GM12873 (cell line): Measurements from ENCODE around the gene ITGA4.

ENCODE experiments used
- CTCF ChIP-seq: IDR thresholded peaks from 2 replicates; pipeline ENCODE4 v1.5.1; 2012; ENCODE audit warnings: low read depth, mild to moderate bottlenecking, moderate library complexity, low read length, control low read depth; ENCODE audit not compliant: insufficient read depth; ENCODE audit errors: missing control alignments

The ITGA4 gene

GRCh38 chr2:181558371-181558770, 101.2 kb downstream of the ITGA4 start:
- TF ChIP-seq CTCF = no peak

- TF ChIP-seq CTCF = no peak
These were observed 106.0 kb downstream of the ITGA4 start for GRCh38 chr2:181563101-181563692.

- TF ChIP-seq CTCF = no peak
These were observed 109.3 kb downstream of the ITGA4 start for GRCh38 chr2:181566334-181567032.

- no peak for TF ChIP-seq CTCF
These were observed 112.9 kb downstream of the ITGA4 start for GRCh38 chr2:181570059-181570458.

- no peak for TF ChIP-seq CTCF
These were observed 113.9 kb downstream of the ITGA4 start for GRCh38 chr2:181570833-181571661.

GRCh38 chr2:181573140-181573736, 116.1 kb downstream of the ITGA4 start:
- peak; percentile 35 for TF ChIP-seq CTCF

GRCh38 chr2:181574321-181574720, 117.1 kb downstream of the ITGA4 start:
- TF ChIP-seq CTCF = no peak
